Gastroesophageal sphincter (tissue), 4 donors: ENCODE data around the gene ITPK1. TPM values are rescaled to one million over a fixed set of nuclear protein-coding genes. Genes with fewer than 3 reads are reported as not detected.

Source experiments
- ATAC-seq: fragments of 150-250 bp; one replicate; pipeline ENCODE4 v1.9.1; 2016; ENCODE audit warnings: mild to moderate bottlenecking, moderate library complexity
- H3K27ac ChIP-seq, 4 donors: fragments of 200-600 bp; sonication (generic) in 3 of 4; 1 replicate in 3 of 4; 2 replicates in 1 of 4; pipeline ENCODE4 v1.5.1; 2016 to 2019
- H3K27me3 ChIP-seq: fragments of 200-600 bp; sonication (generic); one replicate; pipeline ENCODE4 v1.5.1; 2019
- H3K36me3 ChIP-seq, 2 donors: fragments of 200-600 bp; sonication (generic); one replicate each; pipeline ENCODE4 v1.5.1; 2019; ENCODE audit warnings: control low read depth in 1 of 2
- H3K4me1 ChIP-seq, 3 donors: fragments of 200-600 bp; sonication (generic); 1 replicate in 2 of 3; 2 replicates in 1 of 3; pipeline ENCODE4 v1.5.1; 2016 to 2019; ENCODE audit warnings: control low read depth in 2 of 3
- H3K4me3 ChIP-seq, 2 donors: fragments of 200-600 bp; sonication (generic); one replicate each; pipeline ENCODE4 v1.5.1; 2019; ENCODE audit warnings: mild to moderate bottlenecking in 1 of 2, moderate library complexity in 1 of 2
- H3K9me3 ChIP-seq, 3 donors: fragments of 200-600 bp; sonication (generic); one replicate each; pipeline ENCODE4 v1.5.1; 2017 to 2019; ENCODE audit warnings: control low read depth in 2 of 3
- CTCF ChIP-seq, 4 experiments: fragments of 200-600 bp in 2 of 4; fragments of 450-650 bp in 2 of 4; sonication (generic) in 1 of 4; IDR thresholded peaks; one replicate each; pipeline ENCODE4 v1.5.1; 2017 to 2019; ENCODE audit warnings: antibody characterized with exemption in 4 of 4, mild to moderate bottlenecking in 2 of 4, moderate library complexity in 2 of 4
- EP300 ChIP-seq: sonication (generic); formaldehyde crosslinking; IDR thresholded peaks from one replicate; pipeline ENCODE4 v1.6.1; 2017; ENCODE audit warnings: antibody characterized with exemption, mild to moderate bottlenecking
- POLR2A ChIP-seq, 2 donors: fragments of 450-650 bp; IDR thresholded peaks; one replicate each; pipeline ENCODE4 v1.6.1; 2017; ENCODE audit warnings: antibody characterized with exemption in 2 of 2, mild to moderate bottlenecking in 2 of 2, moderate library complexity in 1 of 2
- POLR2AphosphoS5 ChIP-seq: sonication (generic); formaldehyde crosslinking; IDR thresholded peaks from one replicate; pipeline ENCODE4 v1.6.1; 2017; ENCODE audit warnings: antibody characterized with exemption
- WGBS, 2 donors: methylation state at CpG; one replicate each; pipeline ENCODE4 v1.1.5; 2018; ENCODE audit warnings: low coverage in 1 of 2; 5-methylcytosine and 5-hydroxymethylcytosine counted together
- total RNA-seq, 4 donors: library from RNA; depleted of rRNA; stranded (reverse); fragments of >200 nt; gene quantifications; one replicate each; pipeline ENCODE4 v1.1.0, GENCODE V29; 2016

Gene ITPK1
- total RNA-seq, 4 donors from 2014 or later, result 68.8 to 201 (median 134) TPM

GRCh38 chr14:92982956-92983355 lies 132.8 kb downstream of the ITPK1 start:
- no peak for ATAC-seq
- peaks cover 0 to 9% (median 0%) of the 10 kb centered on the region in 3 donors for H3K9me3 ChIP-seq
- no peaks in the 10 kb centered on the region for H3K27me3 ChIP-seq
- WGBS, 2 donors, result 77 to 86% methylated on average over 5 of the region's 8 CpGs
- H3K36me3 ChIP-seq, result peaks cover 0 to 29% of the 10 kb centered on the region in 2 donors
- no peak overlapping the region for H3K4me3 ChIP-seq
- H3K27ac ChIP-seq, result no peak overlapping the region
- TF ChIP-seq POLR2A (IDR thresholded peaks at IDR 0.05), result no peak
- peaks cover 0 to 51% (median 25%) of the 10 kb centered on the region in 3 donors for H3K4me1 ChIP-seq

GRCh38 chr14:92981726-92982125 lies 134.0 kb downstream of the ITPK1 start:
- H3K4me3 ChIP-seq, result no peak overlapping the region
- peaks cover 0 to 9% (median 0%) of the 10 kb centered on the region in 3 donors for H3K9me3 ChIP-seq
- H3K36me3 ChIP-seq, result peaks cover 0 to 38% of the 10 kb centered on the region in 2 donors
- TF ChIP-seq CTCF (IDR thresholded peaks at IDR 0.05) (no peak), EP300 (no peak), POLR2A (IDR thresholded peaks at IDR 0.05) (no peak), POLR2AphosphoS5 (no peak)
- no peaks in the 10 kb centered on the region for H3K27me3 ChIP-seq
- H3K27ac ChIP-seq, result no peak overlapping the region
- WGBS, 2 donors, result 93 to 100% methylated on average over 2 to 3 of the region's 8 CpGs
- ATAC-seq, result no peak
- H3K4me1 ChIP-seq, result peaks cover 0 to 38% (median 14%) of the 10 kb centered on the region in 3 donors

- Histone ChIP-seq H3K9me3 (peaks cover 0 to 18% (median 0%) of the 10 kb centered on the region in 3 donors), H3K4me3 (no peak overlapping the region), H3K36me3 (peaks cover 0 to 46% of the 10 kb centered on the region in 2 donors), H3K27ac (peak overlapping the region in 1 of 4 donors; percentile 27), H3K27me3 (no peaks in the 10 kb centered on the region), H3K4me1 (peaks cover 0 to 30% (median 5%) of the 10 kb centered on the region in 3 donors)
- no peak for ATAC-seq
- WGBS, 2 donors, result 98% methylated on average over 4 of the region's 4 CpGs; no CpG with 5 or more reads in 1 of the 2 donors
- no peak for TF ChIP-seq POLR2A (IDR thresholded peaks at IDR 0.05)
- TF ChIP-seq POLR2AphosphoS5, result no peak
- no peak for TF ChIP-seq EP300
- no peak for TF ChIP-seq CTCF (IDR thresholded peaks at IDR 0.05)
Measured at GRCh38 chr14:92980866-92981265, 134.9 kb downstream of the ITPK1 start.

- 79 to 100% methylated on average over 1 to 2 of the region's 4 CpGs for WGBS, 2 donors
- no peak for TF ChIP-seq POLR2A (IDR thresholded peaks at IDR 0.05)
- TF ChIP-seq EP300, result no peak
- no peak for TF ChIP-seq CTCF (IDR thresholded peaks at IDR 0.05)
- TF ChIP-seq POLR2AphosphoS5, result no peak
Measured at GRCh38 chr14:92978229-92979021, 137.3 kb downstream of the ITPK1 start.

GRCh38 chr14:92976268-92976667 lies 139.5 kb downstream of the ITPK1 start:
- no peak overlapping the region for H3K27ac ChIP-seq
- no peak for ATAC-seq
- H3K27me3 ChIP-seq, result no peaks in the 10 kb centered on the region
- no peak overlapping the region for H3K4me3 ChIP-seq
- H3K36me3 ChIP-seq, result peaks cover 0 to 31% of the 10 kb centered on the region in 2 donors
- TF ChIP-seq POLR2A (IDR thresholded peaks at IDR 0.05) (no peak), EP300 (no peak), CTCF (IDR thresholded peaks at IDR 0.05) (no peak), POLR2AphosphoS5 (no peak)
- peaks cover 0 to 43% (median 16%) of the 10 kb centered on the region in 3 donors for H3K4me1 ChIP-seq
- peaks cover 0 to 20% (median 0%) of the 10 kb centered on the region in 3 donors for H3K9me3 ChIP-seq
- 80 to 100% methylated on average over 1 of the region's 2 CpGs for WGBS, 2 donors

More at GRCh38 chr14:92978229-92979021, 137.3 kb downstream of the ITPK1 start:
- peaks cover 0 to 27% (median 7%) of the 10 kb centered on the region in 3 donors for H3K4me1 ChIP-seq
- no peak for ATAC-seq
- H3K27me3 ChIP-seq, result no peaks in the 10 kb centered on the region
- H3K27ac ChIP-seq, result no peak overlapping the region
- peaks cover 0 to 47% of the 10 kb centered on the region in 2 donors for H3K36me3 ChIP-seq
- no peak overlapping the region for H3K4me3 ChIP-seq
- H3K9me3 ChIP-seq, result peaks cover 0 to 20% (median 0%) of the 10 kb centered on the region in 3 donors
